ENCODE measurements around the gene GALNT2. TPM values are rescaled to one million over a fixed set of nuclear protein-coding genes. Genes with fewer than 3 reads are reported as not detected.

The GALNT2 gene
- total and polyA plus RNA-seq, 2 of the 4 experiments (the other 2 are of a cell fraction) = 50.4 to 189 TPM

DNA sequence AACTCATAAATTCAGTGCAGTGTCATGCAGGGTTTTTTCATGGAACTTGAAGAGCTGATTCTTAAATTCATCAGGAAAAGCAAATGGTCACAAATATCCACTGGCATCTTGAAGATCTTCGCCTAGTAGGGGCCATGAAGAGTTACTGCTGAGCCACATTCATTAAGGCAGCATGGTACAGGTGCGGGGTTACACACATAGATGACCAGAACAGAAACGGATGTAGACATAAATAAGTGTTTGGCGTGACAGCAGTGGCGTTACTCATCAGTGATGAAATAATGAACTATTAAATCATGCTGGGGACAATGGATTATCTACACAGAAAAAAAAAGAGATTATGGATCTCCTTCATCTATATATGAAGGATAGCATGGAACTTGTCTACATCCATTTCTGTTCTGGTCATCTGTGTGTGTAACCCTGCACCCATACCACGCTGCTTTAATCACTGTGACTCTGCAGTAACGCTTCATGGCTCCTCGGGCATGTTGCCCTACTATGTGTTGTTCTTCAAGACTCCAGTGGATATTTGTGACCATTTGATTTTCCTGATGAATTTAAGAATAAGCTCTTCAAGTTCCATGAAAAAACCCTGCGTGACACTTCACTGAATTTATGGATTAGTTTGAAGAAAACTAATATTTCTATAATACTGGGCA is 161.3 kb downstream of the GALNT2 start:
- H4K5ac ChIP-seq (ENCODE audit: low read depth, low read length) = no peak overlapping the region
- no peak overlapping the region for H3K18ac ChIP-seq (ENCODE audit: low read depth, low read length)
- no TSS peak for BruUV-seq (replicated peaks)
- H3K9me1 ChIP-seq (ENCODE audit: insufficient read depth, low read length) = peaks cover 11% of the 10 kb centered on the region; the same call in 1 of the 2 replicates
- DNase-seq (no peak), ATAC-seq (ENCODE audit: low read depth) (no peak)
- POLR2A ChIA-PET (ENCODE audit: unreplicated experiment) = no interaction called here
- H4K91ac ChIP-seq (ENCODE audit: insufficient read depth, low read depth, low read length) = no peak overlapping the region
- no peaks in the 10 kb centered on the region for H3K27me3 ChIP-seq (ENCODE audit: control insufficient read depth, insufficient read depth, low read length)
- H2AK9ac ChIP-seq (replicated peaks; ENCODE audit: low read depth, low read length, poor library complexity) = no peak overlapping the region
- 78% methylated on average over 3 of the region's 9 CpGs; no CpG with 5 or more reads in 1 of the 2 experiments for WGBS, 2 experiments (ENCODE audit: extremely low coverage in 2 of 2, insufficient read length in 1 of 2)
- H2AK5ac ChIP-seq (ENCODE audit: low read depth, low read length) = no peak overlapping the region
- H3K23ac ChIP-seq (ENCODE audit: low read depth, low read length) = no peak overlapping the region
- H3K4me3 ChIP-seq (ENCODE audit: insufficient read depth, low read depth, low read length) = no peak overlapping the region
- CTCF ChIA-PET = interaction anchor here (1.1 kb wide), 1 partner anchor 55 kb away, joined by 3 read pairs; no protein-coding TSS in a partner anchor
- H3K56ac ChIP-seq (ENCODE audit: extremely low read depth, insufficient read depth, low read length) = no peak overlapping the region
- H2AFZ ChIP-seq (replicated peaks; ENCODE audit: low read length, poor library complexity) = no peak overlapping the region
- no peak overlapping the region for H3K27ac ChIP-seq (ENCODE audit: insufficient read depth, low read length)
- no peak overlapping the region for H2BK120ac ChIP-seq (ENCODE audit: low read depth, low read length)
- H3K14ac ChIP-seq (replicated peaks; ENCODE audit: low read depth, low read length) = no peak overlapping the region
- no peak overlapping the region for H4K8ac ChIP-seq (ENCODE audit: low read depth in 2 of 2, low read length in 2 of 2)
- no peak overlapping the region for H2BK5ac ChIP-seq (ENCODE audit: low read depth, low read length, poor library complexity, severe bottlenecking)
- in situ Hi-C loops (cut with MboI; ENCODE audit: low sequenced_read_pairs) (no loop called here), intact Hi-C loops (cut with micrococcal nuclease) (no loop called here), dilution Hi-C loops (cut with HindIII; ENCODE audit: low sequenced_read_pairs, unreplicated experiment) (no loop called here)
- no peak overlapping the region for H2BK20ac ChIP-seq (ENCODE audit: low read depth, low read length)
- H4K20me1 ChIP-seq (ENCODE audit: insufficient read depth, low read length) = peaks cover 12% of the 10 kb centered on the region
- peaks cover 19 to 42% of the 10 kb centered on the region in 2 experiments for H3K79me1 ChIP-seq (ENCODE audit: low read depth in 1 of 2, low read length in 2 of 2)
- no peak overlapping the region for H3K4me2 ChIP-seq (ENCODE audit: low read depth, low read length)
- H3K9me3 ChIP-seq (ENCODE audit: control insufficient read depth, insufficient read depth, low read length) = no peaks in the 10 kb centered on the region
- TF ChIP-seq MAFK (IDR thresholded peaks at IDR 0.05; ENCODE audit: low read depth, low read length) = no peak
- no peak for TF ChIP-seq MAZ (IDR thresholded peaks at IDR 0.05; ENCODE audit: borderline replicate concordance, low read depth, low read length)
- no peak for TF ChIP-seq CHD1 (IDR thresholded peaks at IDR 0.05; ENCODE audit: low read depth, low read length)
- no peak for TF ChIP-seq FOS (IDR thresholded peaks at IDR 0.05; ENCODE audit: low read depth, low read length)
- no peak for TF ChIP-seq CEBPB (IDR thresholded peaks at IDR 0.05; ENCODE audit: low read depth, low read length)
- no peak overlapping the region for H3K9ac ChIP-seq (ENCODE audit: low read depth, low read length)
- H3K4ac ChIP-seq (ENCODE audit: low read depth, low read length) = no peak overlapping the region
- no peak overlapping the region for H2BK15ac ChIP-seq (ENCODE audit: low read depth, low read length)
- H3K36me3 ChIP-seq (ENCODE audit: control insufficient read depth, insufficient read depth, low read length) = no peaks in the 10 kb centered on the region; the same call in 1 of the 2 replicates
- H3K4me1 ChIP-seq (ENCODE audit: control insufficient read depth, insufficient read depth, low read length) = peaks cover 5% of the 10 kb centered on the region; the same call in 1 of the 2 replicates

Measured in IMR-90 (cell line).